Retina (tissue), 1 donor: ENCODE measurements around the gene ABHD1.

Source experiments
- DNase-seq: peaks from one replicate; pipeline ENCODE4 v3.0.0-alpha.2; 2016

ABHD1 gene

DNA sequence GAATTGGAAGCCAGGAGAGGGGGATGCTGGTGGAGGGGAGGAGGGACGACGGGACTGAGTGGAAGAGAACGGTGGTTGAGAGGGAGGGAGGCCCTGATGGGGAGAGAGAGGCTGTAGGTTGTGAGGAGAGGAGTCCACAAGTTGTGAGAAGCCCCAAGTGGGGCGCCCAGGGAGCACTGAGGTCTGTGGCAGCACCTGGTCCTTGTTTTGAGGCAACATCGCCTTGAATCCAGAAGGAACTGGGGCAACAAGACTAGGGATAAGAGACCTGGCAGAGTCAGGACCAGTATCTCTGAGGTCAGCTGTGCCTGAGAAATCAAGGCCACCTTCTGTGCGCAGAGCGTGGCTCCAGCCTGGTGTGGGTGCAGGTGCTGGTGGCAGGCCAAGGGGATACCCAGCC is 14.5 kb downstream of the ABHD1 start:
- DNase-seq: no peak

DNA sequence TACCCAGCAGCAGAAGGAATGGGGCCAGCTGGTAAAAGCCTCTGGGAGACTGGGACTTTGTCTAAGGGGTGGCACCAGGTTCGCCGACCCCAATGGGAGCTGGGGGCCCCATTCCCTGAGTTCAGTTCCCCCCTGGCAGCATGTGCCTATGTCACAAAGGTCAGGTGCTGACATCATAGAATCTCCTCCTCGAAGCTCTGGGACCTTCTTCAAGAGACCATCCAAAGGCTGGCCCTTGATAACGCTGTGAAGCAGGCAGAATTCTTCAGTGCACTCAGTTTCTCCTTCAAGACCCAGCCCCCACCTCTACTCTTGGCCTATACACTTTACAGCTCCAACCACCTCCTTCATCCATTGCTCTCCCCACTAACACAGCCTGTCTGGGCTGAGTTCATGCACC is 15.7 kb downstream of the ABHD1 start, which contains the start of gene PRR30:
Gene PRR30, minus strand, starts transcription at position 101 of the 400 bp plus-strand sequence. CDS start 1,081 bp downstream, outside the sequence.
- no peak for DNase-seq

DNA sequence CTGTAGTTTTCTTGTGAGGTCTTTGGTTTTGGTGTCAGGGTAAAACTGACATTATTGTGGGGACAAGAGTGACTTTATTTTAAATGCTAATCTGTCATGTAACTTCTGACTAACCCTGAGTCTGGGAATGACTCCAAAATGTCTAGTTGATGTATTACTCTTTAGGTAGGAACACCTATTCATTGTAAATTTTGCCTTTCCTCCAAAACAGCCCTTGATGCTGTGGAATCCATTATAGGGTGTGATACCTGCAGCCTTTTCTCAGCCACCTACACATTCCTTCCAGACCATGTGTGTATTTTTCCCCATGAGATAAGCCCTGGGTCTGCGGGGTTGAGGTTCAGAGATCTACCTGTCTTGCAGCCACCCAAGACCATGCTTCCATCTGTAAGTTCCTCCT is 19.7 kb downstream of the ABHD1 start:
- DNase-seq: no peak

DNA sequence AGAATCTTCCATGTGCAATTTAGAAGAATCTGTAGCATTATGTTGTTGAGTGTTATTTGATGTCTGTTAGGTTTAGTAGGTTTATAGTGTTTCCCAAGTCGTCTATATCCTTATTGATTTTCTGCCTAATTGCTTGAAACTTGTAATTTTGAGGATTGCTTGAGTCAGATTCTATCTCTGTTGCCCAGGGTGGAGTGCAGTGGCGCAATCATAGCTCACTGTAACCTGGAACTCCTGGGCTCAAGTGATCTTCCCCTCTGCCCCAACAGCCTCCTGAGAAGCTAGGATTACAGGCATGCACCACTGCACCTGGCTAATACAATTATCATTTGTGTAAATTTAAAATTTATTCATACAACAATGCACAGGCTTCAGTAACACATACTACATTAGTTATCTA is 22.1 kb downstream of the ABHD1 start:
- no peak for DNase-seq

DNA sequence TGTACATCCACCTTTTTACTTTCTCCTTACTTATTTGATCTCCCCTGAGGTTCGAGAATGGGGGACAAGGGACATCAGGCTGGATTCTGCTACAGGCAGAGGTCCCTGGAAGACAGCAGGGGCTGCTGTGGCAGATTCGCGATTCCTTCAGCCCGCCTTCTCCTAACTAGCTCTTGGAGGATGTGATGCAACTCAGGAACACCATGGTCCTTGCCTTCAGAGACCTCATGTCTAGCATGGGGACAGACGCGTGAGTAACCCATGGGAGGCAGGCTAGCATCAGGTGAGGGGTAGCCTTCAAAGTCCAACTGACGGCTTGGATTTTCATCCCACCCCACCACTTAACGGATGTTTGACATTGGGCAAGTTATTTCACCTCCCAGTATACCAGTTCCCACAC is 24.3 kb downstream of the ABHD1 start:
- no peak for DNase-seq

DNA sequence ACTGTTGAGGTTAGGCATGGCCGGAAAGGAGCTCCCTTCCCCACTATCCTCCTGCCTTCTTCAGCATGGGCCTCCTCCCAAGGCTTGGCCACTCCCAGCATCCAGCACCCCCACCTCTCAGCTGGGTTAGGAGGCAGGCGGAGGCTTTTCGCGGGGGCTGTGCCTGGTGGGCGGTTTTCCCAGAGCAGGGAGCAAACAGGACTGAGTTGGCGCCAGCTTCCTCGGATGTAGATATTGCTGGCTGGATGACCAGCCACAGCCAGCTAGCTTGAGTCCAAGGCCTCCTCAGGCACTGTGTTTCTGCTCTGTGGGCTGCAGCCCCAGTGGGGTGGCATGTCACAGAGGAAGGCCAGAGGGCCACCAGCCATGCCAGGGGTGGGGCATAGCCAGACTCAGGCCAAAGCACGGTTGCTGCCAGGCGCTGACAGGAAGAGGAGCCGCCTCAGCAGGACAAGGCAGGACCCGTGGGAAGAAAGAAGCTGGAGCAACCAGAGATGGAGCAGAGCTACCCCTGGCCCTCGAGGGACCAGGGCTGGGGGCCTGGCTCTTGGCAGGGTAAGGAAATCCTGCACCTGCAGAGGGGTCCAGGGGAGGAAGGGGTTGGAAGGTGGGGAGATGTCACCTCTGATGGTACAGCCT is 25.3 kb downstream of the ABHD1 start, which contains the start of gene TCF23:
Gene TCF23, plus strand, starts transcription at position 204 of the 639 bp plus-strand sequence. Its CDS starts 130 bp downstream, at position 334.
- DNase-seq: no peak

DNA sequence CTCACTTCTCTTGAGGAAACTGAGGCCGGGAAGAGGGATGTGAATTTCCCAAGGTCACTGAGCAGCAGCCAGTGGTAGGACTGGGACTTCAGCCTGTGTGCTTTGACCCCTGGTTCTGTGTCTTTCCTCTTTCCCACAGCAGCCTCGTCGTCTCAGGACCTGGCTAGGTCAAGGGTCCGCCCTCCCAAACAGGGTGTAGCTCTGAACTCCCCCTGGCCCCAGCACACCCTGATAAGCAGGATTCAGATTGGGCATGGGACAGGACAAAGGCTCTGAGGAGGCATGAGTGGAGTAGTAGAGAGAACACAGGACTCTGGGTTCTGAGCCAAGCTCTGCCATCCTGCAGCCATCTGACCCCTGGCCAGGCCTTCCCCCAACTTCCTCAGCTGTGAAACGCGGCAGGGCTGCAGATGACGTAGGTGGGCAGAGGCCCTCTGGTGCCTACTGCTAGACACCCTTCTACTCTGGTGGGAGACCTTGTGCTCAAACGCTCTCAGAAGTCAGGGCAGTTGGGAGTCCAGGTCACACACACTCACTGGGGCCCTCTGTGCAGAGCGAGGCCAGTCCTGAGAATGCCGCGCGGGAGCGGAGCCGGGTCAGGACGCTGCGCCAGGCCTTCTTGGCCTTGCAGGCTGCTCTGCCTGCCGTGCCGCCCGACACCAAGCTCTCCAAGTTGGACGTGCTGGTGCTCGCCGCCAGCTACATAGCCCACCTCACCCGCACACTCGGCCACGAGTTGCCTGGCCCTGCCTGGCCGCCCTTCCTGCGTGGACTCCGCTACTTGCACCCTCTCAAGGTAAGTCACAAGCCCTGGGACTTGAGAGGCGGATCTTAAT is 26.2 kb downstream of the ABHD1 start:
- no peak for DNase-seq

DNA sequence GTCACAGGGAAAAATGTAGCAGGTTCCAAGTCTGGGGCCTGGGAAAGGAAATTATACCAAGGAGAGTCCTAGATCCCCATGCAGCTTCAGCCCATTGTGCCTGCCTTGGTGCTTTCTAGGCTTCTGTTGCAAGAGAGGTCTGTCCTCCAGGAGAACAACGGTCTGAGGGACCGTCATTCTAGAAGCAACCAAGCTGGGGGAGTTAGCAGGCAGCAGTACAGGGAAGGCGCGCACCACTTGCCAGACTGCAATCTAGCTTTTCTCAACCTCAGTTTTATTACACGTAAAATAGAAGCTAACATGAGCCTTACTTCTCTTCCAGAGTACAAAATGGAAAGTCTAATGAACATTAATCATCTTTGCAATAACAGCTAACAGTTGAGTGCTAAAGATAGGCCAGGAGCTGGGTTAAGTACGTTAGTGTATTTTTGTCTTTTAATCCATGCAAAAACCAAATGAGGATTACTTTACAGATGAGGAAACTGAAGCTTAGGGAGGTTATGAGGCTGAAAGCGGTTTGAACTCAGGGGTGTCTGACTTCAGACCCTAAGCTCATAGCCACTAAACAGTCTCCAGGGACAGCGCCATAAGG is 27.1 kb downstream of the ABHD1 start:
- DNase-seq: no peak

DNA sequence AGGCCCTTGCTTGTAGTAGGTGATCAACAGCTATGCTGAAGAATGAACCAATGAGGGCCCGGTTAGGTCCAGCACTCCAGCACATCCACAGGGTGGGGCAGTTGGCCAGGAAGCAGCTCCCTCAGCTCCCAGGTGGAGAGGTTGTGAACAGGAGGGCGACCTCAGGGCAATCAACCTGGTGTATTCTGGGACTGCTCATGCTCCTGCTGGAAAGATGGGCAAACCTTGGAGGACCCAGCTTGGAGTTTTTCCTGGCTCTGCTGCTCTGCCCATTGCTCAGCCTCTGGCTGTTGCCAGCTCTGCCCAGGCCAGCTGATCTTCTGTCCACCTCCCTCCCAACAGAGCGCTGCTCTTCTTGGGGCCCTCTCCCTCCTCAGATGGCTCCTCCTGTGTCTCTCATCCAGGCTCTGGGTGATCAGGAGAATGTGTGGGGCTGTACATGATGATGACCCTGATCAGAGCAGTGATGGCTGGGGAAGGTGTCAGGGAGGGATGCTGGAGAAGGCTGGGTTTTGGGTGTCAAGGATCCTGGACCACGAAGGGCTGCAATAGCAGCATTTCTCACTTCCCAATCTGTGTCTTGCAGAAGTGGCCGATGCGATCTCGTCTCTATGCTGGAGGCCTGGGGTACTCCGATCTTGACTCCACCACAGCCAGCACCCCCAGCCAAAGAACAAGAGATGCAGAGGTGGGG is 28.6 kb downstream of the ABHD1 start:
- no peak for DNase-seq

DNA sequence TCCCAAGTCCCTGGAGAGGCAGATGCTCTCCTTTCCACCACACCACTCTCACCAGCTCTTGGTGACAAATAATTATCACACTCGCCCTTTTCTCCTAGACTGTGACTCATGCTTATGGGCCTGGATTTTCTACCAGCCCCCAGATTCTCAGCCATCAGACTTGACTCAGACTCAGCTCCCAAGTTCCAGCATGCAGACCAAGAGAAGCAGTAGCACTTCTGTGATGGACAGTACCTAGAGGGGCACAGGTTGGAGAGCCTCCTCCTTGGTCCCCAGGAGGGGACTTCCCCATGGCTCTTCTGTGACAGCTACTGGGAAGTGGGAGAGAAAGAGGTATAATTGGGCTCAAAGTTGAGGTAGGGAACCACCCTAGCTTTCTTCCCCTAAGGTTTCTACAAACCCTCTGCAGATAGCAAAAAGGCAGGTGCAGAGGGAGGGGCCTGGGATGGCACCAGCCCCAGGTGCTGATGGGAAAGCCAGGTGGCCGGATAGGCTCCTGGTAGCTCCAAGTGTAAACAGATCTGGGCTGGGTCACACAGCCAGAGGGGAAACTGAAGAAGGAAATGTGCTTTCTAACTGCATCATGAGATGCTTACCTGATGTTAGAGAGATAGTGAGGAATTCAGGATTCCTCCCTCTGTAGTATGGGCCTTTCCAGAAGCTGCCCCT is 29.3 kb downstream of the ABHD1 start:
- no peak for DNase-seq

DNA sequence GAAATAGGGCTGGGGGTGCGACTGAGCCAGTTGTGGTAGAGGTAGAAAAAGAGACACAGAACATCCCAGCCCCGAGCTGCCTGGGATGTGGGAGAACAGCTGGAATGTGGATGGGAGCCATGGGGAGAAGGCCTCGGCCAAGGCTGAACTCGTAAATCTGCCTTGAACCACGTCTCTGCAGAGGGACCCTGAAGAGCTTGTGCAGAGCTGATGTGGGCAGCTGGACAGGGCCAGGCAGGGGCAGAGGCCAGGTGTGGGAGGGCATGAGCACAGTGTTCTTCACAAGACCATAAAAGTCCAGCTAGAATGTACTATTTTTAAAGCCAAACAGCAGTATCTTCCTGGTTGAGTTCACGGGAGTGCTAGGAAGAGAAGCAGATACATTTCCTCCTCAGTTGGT is 30.9 kb downstream of the ABHD1 start:
- no peak for DNase-seq

DNA sequence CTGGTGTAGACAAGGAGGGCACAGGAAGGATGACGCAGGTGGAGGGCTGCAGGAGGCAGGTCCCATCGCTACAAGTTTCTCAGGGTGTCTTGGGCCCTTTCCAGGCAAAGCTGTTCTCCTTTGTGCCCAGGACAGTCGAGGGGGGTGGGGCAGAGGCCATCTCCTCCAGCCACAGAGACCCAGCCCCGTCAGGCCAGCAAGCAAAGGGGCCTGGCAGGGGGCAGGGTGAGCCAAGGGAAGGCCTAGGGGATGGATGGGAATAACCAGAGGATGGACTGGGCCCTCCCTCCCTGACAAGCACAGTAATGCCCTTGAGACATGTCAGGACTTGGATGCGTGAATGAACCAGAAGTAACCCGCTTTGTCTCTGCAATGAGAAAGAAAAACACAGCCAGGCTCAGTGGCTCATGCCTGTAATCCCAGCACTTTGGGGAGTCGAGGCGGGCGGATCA is 31.5 kb downstream of the ABHD1 start:
- DNase-seq: no peak

DNA sequence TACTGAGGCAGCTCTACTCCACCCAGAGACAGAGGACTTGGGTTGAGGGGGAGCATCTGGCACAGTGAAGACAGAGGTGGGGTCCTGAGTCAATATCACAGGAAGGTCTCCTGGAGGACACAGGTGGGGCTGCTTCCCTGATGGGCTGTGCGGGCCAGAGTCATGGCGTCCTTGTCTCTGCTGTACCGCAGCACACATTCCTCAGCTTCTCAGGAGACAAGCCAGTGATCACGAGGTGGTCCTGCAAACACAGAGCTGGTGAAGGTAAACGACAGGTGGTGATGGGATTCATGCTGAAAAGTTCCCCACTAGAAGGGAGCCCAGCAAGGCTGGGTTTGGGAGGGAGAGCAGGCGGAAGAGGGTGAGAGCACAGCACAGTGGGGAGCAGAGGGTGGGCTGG is 34.9 kb downstream of the ABHD1 start:
- no peak for DNase-seq

DNA sequence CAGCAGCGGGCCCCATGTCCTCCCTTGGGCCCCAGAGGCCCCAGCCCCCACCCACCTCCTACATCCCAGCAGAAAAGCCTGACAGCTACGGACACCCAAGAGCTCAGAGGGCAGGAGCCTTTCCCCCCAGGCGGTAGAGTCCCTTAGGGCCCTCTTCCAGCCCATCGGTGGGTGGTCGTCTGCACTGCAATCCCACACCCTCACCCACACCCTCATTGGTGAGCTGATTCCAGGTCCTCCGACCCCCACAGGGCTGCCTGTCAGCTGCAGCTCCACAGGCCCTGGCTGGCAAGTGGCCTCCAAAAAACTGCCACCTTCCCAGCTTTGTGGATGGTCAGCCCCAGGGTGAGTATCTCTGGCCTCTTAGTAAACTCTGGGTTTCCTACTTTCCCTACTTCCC is 35.7 kb downstream of the ABHD1 start:
- no peak for DNase-seq

DNA sequence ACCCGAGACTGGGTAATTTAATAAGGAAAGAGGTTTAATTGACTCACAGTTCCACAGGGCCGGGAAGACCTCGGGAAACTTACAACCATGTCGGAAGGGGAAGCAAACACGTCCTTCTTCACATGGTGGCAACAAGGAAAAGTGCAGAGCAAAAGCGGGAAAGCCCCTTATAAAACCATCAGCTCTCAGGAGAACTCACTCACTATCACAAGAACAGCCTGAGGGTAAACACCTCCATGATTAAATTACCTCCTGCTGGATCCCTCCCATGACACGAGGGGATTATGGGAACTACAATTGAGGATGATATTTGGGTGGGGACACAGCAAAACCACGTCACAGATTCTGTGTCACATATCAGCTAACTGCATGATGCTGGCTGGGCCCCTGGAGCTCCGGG is 36.6 kb downstream of the ABHD1 start:
- no peak for DNase-seq

DNA sequence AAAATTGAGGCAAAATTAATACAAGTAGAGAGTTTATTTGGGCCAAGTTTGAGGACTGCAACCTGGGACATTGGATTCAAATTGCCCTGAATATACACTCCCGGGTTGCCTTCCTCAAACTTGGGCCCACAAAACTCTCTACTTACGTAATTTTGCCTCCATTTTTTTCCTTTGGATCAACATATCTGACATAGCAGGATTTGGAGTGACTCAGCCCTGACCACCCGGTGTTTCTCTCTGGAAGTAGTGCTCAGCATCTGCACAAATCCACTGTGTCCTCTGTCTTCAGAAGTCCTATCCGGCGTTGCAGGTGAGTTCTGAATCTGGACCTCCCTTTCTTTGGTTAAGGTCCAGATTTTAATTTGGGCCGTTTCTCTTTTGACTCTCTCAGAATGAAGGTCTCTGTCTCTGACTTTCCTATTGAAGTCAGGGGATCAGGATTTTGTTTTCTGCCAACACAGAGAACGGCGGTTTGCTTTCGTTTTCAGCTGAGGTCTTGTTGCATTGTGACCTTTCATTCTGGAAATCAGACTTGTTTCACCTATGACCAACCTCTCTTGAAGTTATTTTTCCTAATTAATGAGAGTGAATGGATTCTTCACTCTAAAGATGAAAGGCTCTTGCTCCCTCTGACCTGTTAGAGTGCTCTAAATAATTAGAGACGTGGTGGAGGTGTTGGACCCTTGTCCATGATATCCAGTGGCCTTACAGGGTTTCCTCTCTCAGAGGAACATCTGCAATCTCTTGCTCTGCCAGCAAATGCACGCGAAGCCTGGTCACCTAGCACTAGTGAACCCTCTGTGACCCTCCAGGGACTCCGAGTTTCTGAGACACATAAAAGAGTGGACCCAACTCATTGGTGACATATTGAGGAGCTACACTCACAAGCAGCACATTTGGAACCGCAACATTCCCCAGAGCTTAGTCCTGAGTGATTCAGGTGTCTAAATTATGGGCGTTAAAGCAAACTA is 38.8 kb downstream of the ABHD1 start:
- DNase-seq: no peak

DNA sequence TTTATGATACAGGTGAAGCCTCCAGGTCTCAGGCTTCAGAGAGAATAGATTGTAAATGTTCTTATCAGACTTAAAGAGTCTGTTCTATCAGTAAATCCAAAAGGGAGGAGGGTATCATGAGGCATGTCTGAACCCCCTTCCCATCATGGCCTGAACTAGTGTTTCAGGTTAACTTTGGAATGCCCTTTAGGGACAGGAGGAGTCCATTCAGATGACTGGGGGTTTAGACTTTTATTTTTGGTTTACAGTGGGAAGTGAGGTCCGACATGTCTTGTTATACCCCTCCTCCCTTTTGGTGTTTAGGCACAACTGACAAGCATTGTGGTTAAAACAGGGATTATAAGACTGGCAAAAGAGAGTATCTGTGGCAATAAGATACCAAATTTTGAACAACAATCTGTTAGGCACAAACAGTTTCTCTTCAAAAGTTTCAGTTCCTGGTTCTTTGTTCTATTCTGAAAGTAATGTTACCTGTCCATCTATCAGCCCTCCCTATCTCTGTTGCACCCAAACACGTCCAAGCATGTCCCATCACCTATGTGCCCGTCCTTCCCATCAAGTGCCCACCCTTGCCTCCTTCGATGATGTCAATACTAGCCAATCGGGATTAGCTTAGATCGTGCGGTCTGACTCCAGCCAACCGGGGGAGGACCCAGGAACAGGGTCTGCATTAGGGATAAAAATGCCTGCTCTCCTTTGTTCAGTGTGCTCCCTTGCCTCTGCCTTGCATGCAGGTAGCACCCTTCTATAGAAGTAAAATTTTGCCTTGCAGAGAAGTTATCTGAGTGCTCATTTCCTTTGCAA is 41.5 kb downstream of the ABHD1 start:
- no peak for DNase-seq

DNA sequence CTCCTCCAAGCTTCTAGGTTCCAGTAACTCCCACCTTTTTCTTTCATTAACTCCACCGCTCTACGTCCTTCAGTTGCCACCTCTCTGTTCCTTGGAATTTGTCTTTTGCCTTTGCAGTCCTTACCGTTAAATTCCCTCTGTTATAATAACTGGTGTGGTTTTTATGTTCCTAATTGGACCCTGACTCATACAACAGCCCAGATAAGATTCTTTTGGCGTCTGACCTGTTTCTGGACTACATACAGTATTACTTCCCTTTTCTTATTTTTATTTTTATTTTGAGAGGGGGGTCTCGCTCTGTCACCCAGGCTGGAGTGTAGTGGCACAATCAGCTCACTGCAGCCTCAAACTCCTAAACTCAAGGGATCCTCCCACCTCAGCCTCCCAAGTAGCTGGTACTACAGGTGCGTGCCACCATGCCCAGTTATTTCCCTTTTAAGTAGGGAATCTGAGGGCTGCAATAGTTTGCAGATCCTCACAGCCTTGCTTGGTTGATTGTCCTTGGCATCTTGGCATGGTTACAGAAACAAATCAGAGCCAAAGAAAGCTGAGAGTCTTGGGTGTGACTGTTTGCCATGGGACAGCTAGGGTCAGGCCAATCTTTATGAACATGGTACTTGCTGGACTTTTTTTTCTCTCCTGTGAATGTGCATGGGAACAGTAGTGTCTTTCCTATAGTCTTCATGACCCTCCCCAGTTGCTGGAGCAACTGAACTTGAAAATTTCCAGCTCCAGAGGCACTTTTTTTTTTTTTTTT is 47.1 kb downstream of the ABHD1 start:
- no peak for DNase-seq

DNA sequence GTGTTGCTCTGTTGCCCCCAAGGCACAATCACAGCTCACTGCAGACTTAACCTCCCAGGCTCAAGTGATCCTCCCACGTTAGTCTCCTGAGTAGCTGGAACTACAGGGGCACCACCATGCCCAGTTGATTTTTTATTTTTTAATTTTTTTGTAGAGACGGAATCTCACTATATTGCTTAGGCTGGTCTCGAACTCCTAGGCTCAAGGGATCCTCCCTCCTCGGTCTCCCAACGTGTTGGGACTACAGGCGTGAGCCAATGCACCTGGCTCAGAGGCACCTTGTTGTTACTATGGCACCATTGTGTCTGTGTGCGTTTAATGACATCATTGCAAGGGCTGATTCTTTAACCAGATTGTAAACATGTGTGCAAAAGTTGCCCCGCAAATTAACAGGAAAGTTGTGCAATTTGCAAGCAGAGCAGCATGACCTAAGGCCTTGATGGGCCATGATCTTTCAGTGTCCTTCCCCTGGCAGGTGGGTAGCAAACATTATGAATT is 47.8 kb downstream of the ABHD1 start:
- DNase-seq: no peak

DNA sequence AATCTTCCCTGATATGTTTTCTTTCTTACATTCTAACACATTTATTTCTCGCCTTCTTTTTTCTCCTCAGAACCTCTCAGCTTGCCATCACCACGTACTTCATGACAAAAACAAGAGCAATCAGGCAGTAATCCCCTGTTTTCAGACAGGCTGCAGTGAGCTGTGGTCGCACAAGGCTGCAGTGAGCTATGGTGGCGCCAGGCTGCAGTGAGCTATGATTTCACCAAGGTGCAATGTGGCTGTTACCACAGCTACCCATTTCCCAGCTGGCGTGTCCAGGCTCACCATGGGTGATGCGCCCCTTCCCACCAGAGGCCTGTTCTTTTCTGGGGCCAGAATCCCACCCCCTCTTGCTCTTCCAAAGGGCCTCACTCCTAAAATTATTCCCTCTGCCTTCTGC is 51.0 kb downstream of the ABHD1 start:
- DNase-seq: no peak
